K562 (cell line): ENCODE measurements around the gene GPN3. TPM values are rescaled to one million over a fixed set of nuclear protein-coding genes. Genes with fewer than 3 reads are reported as not detected.
A peak's percentile ranks its signal among the peaks of the same experiment; 100 is the strongest.

ENCODE experiments used
- ATAC-seq: fragments of 200-7000 bp; cut with Tn5 transposase; 3 replicates; pipeline ENCODE4 v1.9.1; 2020; ENCODE audit warnings: moderate library complexity
- BruUV-seq: library from RNA; stranded (reverse); fragments of 400-500 nt; replicated peaks from 2 replicates; lab custom pipeline; 2021; lab: Mats Ljungman, UMichigan
- CTCF ChIA-PET: fragments of 300-600 bp; formaldehyde crosslinking; extraction: SDS; loops from one replicate; lab custom pipeline; 2021; ENCODE audit warnings: low intra/inter-chr PET ratio; lab: Yijun Ruan, JAX
- POLR2A ChIA-PET: fragments of 300-600, 350-650 bp; sonication (Branson Sonifier 250); formaldehyde crosslinking; extraction: SDS; loops from one replicate; lab custom pipeline; 2021; ENCODE audit warnings: antibody characterized with exemption, inconsistent platforms; lab: Yijun Ruan, JAX
- DNase-seq, 4 experiments: peaks; one replicate each; pipeline versions ENCODE4 v3.0.0 to v3.0.0-alpha.2; 2011 to 2018; ENCODE audit warnings: low spot score in 3 of 4, mixed read lengths in 3 of 4; ENCODE audit errors: extremely low read depth in 1 of 4
- FAIRE-seq: peaks from 2 replicates; lab custom pipeline; 2011; peaks lifted over from hg19 to GRCh38; lab: Jason Lieb, UNC
- H2AFZ ChIP-seq: 2 replicates; pipeline ENCODE4 v1.6.0; 2011; ENCODE audit warnings: low read depth, low read length, control low read depth, inconsistent platforms
- H3K27ac ChIP-seq: fragments of 200-600 bp; 3 replicates; pipeline ENCODE4 v1.8.0; 2011; ENCODE audit warnings: low read depth, mild to moderate bottlenecking, control low read depth, inconsistent platforms, low read length, moderate library complexity, mixed read lengths; ENCODE audit errors: extremely low read depth
- H3K27me3 ChIP-seq, 2 experiments: fragments of 300-600 bp in 1 of 2; 2 replicates in 1 of 2; 3 replicates in 1 of 2; pipeline versions ENCODE4 v1.6.0 to v1.8.0; 2011; ENCODE audit warnings: inconsistent platforms in 2 of 2, low read length in 2 of 2, mild to moderate bottlenecking in 1 of 2, mixed read lengths in 1 of 2, moderate library complexity in 1 of 2; ENCODE audit not compliant: control insufficient read depth in 2 of 2, insufficient read depth in 2 of 2
- H3K36me3 ChIP-seq: fragments of 300-600 bp; 3 replicates; pipeline ENCODE4 v1.8.0; 2011; ENCODE audit warnings: mild to moderate bottlenecking, low read length, inconsistent platforms; ENCODE audit not compliant: control insufficient read depth, insufficient read depth
- H3K4me1 ChIP-seq, 2 experiments: fragments of 200-600 bp in 1 of 2; replicated peaks in 1 of 2; 2 replicates in 1 of 2; 3 replicates in 1 of 2; pipeline versions ENCODE4 v1.5.1 to v1.8.0; 2011; ENCODE audit warnings: inconsistent platforms in 2 of 2, low read length in 2 of 2, mild to moderate bottlenecking in 1 of 2, mixed read lengths in 1 of 2, moderate library complexity in 1 of 2; ENCODE audit not compliant: control insufficient read depth in 2 of 2, insufficient read depth in 2 of 2
- H3K4me2 ChIP-seq: 2 replicates; pipeline ENCODE4 v1.6.1; 2011; ENCODE audit warnings: low read length, control low read depth, inconsistent platforms, mixed read lengths; ENCODE audit not compliant: insufficient read depth
- H3K4me3 ChIP-seq: fragments of 200-600 bp; sonication (generic), shearing (Covaris generic); 2 replicates; pipeline ENCODE4 v1.5.1; 2016; ENCODE audit warnings: control low read depth, inconsistent platforms
- H3K79me2 ChIP-seq: fragments of 200-600 bp; 3 replicates; pipeline ENCODE4 v1.8.0; 2011; ENCODE audit warnings: low read length, inconsistent platforms; ENCODE audit not compliant: control insufficient read depth, insufficient read depth
- H3K9ac ChIP-seq, 2 experiments: 2 replicates each; pipeline versions ENCODE4 v1.6.0 to v1.6.1; 2011; ENCODE audit warnings: low read depth in 2 of 2, low read length in 2 of 2, control low read depth in 1 of 2, inconsistent platforms in 1 of 2, mild to moderate bottlenecking in 1 of 2, mixed read lengths in 1 of 2; ENCODE audit not compliant: insufficient read depth in 1 of 2
- H3K9me1 ChIP-seq: one replicate; pipeline ENCODE4 v1.6.0; 2011; ENCODE audit warnings: inconsistent platforms, mild to moderate bottlenecking, low read length, moderate library complexity; ENCODE audit not compliant: control insufficient read depth, insufficient read depth
- H3K9me3 ChIP-seq: replicated peaks from 2 replicates; pipeline ENCODE4 v1.5.1; 2011; ENCODE audit warnings: low read depth, low read length, inconsistent platforms; ENCODE audit not compliant: control insufficient read depth, insufficient read depth
- H4K20me1 ChIP-seq: replicated peaks from 2 replicates; pipeline ENCODE4 v1.6.1; 2011; ENCODE audit warnings: low read length, inconsistent platforms, mixed read lengths; ENCODE audit not compliant: control insufficient read depth, insufficient read depth
- CEBPB ChIP-seq: fragments of 450-650 bp; IDR thresholded peaks from 2 replicates; pipeline ENCODE4 v1.6.1; 2016; ENCODE audit warnings: missing genetic modification characterization, missing compliant biosample characterization
- ETS2 ChIP-seq: IDR thresholded peaks from 2 replicates; pipeline ENCODE4 v1.6.1; 2016; ENCODE audit warnings: borderline replicate concordance, missing genetic modification characterization, mild to moderate bottlenecking, moderate library complexity, missing compliant biosample characterization; ENCODE audit not compliant: poor library complexity, severe bottlenecking
- ETV6 ChIP-seq, 3 experiments: fragments of 150-350 bp in 1 of 3; sonication (generic) in 1 of 3; formaldehyde crosslinking in 1 of 3; IDR thresholded peaks; 2 replicates each; pipeline versions ENCODE4 v1.6.1 to v1.8.0; 2014 to 2022; ENCODE audit warnings: borderline replicate concordance in 2 of 3, low read depth in 2 of 3, antibody characterized with exemption in 1 of 3, low read length in 1 of 3, mild to moderate bottlenecking in 1 of 3, missing genetic modification reagents in 1 of 3
- JUNB ChIP-seq: fragments of 450-650 bp; formaldehyde crosslinking; conservative IDR thresholded peaks from 2 replicates; pipeline ENCODE4 v1.4.0; 2020; ENCODE audit warnings: mild to moderate bottlenecking
- KHSRP ChIP-seq: fragments of 450-650 bp; IDR thresholded peaks from 2 replicates; pipeline ENCODE4 v1.6.1; 2017
- NEUROD1 ChIP-seq: fragments of 150-350 bp; IDR thresholded peaks from 2 replicates; pipeline ENCODE4 v1.6.1; 2014; ENCODE audit warnings: borderline replicate concordance, low read length, low read depth; ENCODE audit not compliant: partially characterized antibody
- NKRF ChIP-seq: fragments of 450-650 bp; IDR thresholded peaks from 2 replicates; pipeline ENCODE4 v1.6.1; 2016; ENCODE audit warnings: borderline replicate concordance
- PHF20 ChIP-seq: fragments of 450-650 bp; IDR thresholded peaks from 2 replicates; pipeline ENCODE4 v1.6.1; 2018; ENCODE audit not compliant: partially characterized antibody
- PRPF4 ChIP-seq: fragments of 200-400 bp; formaldehyde crosslinking; IDR thresholded peaks from one replicate; pipeline ENCODE4 v1.6.1; 2017; ENCODE audit warnings: low read length, low read depth, mild to moderate bottlenecking; ENCODE audit not compliant: insufficient read depth, poor library complexity, severe bottlenecking
- STAG1 ChIP-seq: sonication (generic); formaldehyde crosslinking; IDR thresholded peaks from 2 replicates; pipeline ENCODE4 v1.5.0; 2020; ENCODE audit warnings: missing genetic modification reagents, borderline replicate concordance
- TEAD4 ChIP-seq, 2 experiments: sonication (generic) in 1 of 2; formaldehyde crosslinking in 1 of 2; IDR thresholded peaks; 2 replicates each; pipeline versions ENCODE4 v1.6.1 to v1.8.0; 2012 to 2022; ENCODE audit warnings: borderline replicate concordance in 1 of 2, inconsistent platforms in 1 of 2, low read length in 1 of 2, mild to moderate bottlenecking in 1 of 2, missing genetic modification reagents in 1 of 2
- ZNF592 ChIP-seq: fragments of 450-650 bp; IDR thresholded peaks from 2 replicates; pipeline ENCODE4 v1.6.1; 2017; ENCODE audit warnings: antibody characterized with exemption, mild to moderate bottlenecking
- WGBS: fragments of 100-300 bp; shearing (Covaris generic); methylation state at CpG from one replicate; pipeline ENCODE4 v1.1.6; 2016; ENCODE audit warnings: low coverage, mixed read lengths; ENCODE audit not compliant: insufficient coverage; ENCODE audit errors: missing lambda C conversion rate; 5-methylcytosine and 5-hydroxymethylcytosine counted together
- in situ Hi-C: fragments of 300-500 bp; cut with MboI; formaldehyde crosslinking; loops from 4 replicates; pipeline ENCODE4 v1.15.0; 2018; ENCODE audit warnings: inconsistent platforms, mixed read lengths
- intact Hi-C: fragments of 100-400 bp; cut with micrococcal nuclease; formaldehyde crosslinking; loops from 2 replicates; pipeline ENCODE4 v1.14.2; 2022
- polyA plus RNA-seq, 8 experiments: library from polyadenylated mRNA; depleted of rRNA in 4 of 8; stranded (reverse) in 5 of 8; unstranded in 3 of 8; fragments of >200 nt; fragmentation: Nextera tagmentation in 2 of 8; fragmentation: Illumina TruSeq in 1 of 8; extraction: Ambion mirVana in 2 of 8; extraction: Trizol in 1 of 8; gene quantifications; 2 replicates each; pipeline versions ENCODE4 v1.2.1 to v1.2.3, GENCODE V29; 2011 to 2014; ENCODE audit warnings: inconsistent platforms in 1 of 8, missing spikeins in 1 of 8
- total RNA-seq, 7 experiments: library from RNA; depleted of rRNA in 6 of 7; stranded (reverse); fragments of >200 nt in 6 of 7; fragmentation: Illumina TruSeq in 2 of 7; extraction: Trizol in 2 of 7; gene quantifications; 2 replicates each; pipeline versions ENCODE4 v1.2.1 to v1.2.3, GENCODE V29; 2011 to 2021; ENCODE audit warnings: low replicate concordance in 1 of 7

GPN3 gene
- total and polyA plus RNA-seq, 9 of the 15 experiments (the other 6 are each of a cell fraction or from before 2014, with no cell fraction given): 35.8 to 123 (median 64.2) TPM

GRCh38 chr12:110501399-110501751 is 33.3 kb upstream of the GPN3 start (continued):
- TF ChIP-seq NKRF (0 out of 2 replicates have a peak, but pooled peaks have one; percentile 2), NEUROD1 (no peak), ETS2 (tag) (no peak), PRPF4 (no peak)

GRCh38 chr12:110498984-110499706 is 31.1 kb upstream of the GPN3 start:
- Histone ChIP-seq H3K9me3 (no peaks in the 10 kb centered on the region; the same call in 1 of the 2 replicates), H4K20me1 (no peaks in the 10 kb centered on the region), H3K27me3 (no peaks in the 10 kb centered on the region), H3K4me2 (no peak overlapping the region; the same call in 1 of the 2 replicates), H3K4me1 (peaks cover 13 to 18% of the 10 kb centered on the region in 2 experiments), H3K9ac (peak overlapping the region in 1 of 2 experiments; percentile 95; a peak in 2 of 4 replicates), H3K36me3 (peaks cover 55% of the 10 kb centered on the region; the same call in 2 of the 3 replicates), H3K4me3 (no peak overlapping the region), H3K79me2 (peaks cover 62% of the 10 kb centered on the region), H2AFZ (no peak overlapping the region), H3K27ac (peak overlapping the region; percentile 89; the same call in 1 of the 3 replicates), H3K9me1 (no peaks in the 10 kb centered on the region)
- POLR2A ChIA-PET: interaction anchor here (1.2 kb wide), 1 partner anchor 10 kb away, joined by 3 read pairs; no protein-coding TSS in a partner anchor
- in situ Hi-C loops (no loop called here), intact Hi-C loops (no loop called here)
- DNase-seq (peak in 1 of 4 experiments; percentile 33), ATAC-seq (no peak), FAIRE-seq (no peak)
- CTCF ChIA-PET: no interaction called here
- BruUV-seq: no TSS peak
- WGBS: 32% methylated on average over 4 of the region's 4 CpGs
- TF ChIP-seq KHSRP (no peak), STAG1 (no peak), PHF20 (no peak), CEBPB (tag) (peak; percentile 85), ZNF592 (peak; percentile 65; the same call in 1 of the 2 replicates), JUNB (no peak), ETV6 (IDR thresholded peaks at IDR 0.05; ENCODE audit: borderline replicate concordance in 1 of 2, low read depth in 2 of 2, low read length in 1 of 2) (no peak), ETV6 (CRISPR knock-in tag; IDR thresholded peaks at IDR 0.05; ENCODE audit: borderline replicate concordance) (no peak), TEAD4 (IDR thresholded peaks at IDR 0.05; ENCODE audit: low read length) (peak; percentile 42; the same call in 1 of the 2 replicates), TEAD4 (CRISPR knock-in tag; IDR thresholded peaks at IDR 0.05; ENCODE audit: borderline replicate concordance) (no peak)
